ENCODE data around the gene PISD. TPM values are rescaled to one million over a fixed set of nuclear protein-coding genes. Genes with fewer than 3 reads are reported as not detected.
"Not testable (repeated sequence)": the region's sequence is repeated elsewhere in the genome, so short reads cannot be mapped to it uniquely, and the experiment has no call there.

PISD gene
- 68.0 TPM for total RNA-seq

DNA sequence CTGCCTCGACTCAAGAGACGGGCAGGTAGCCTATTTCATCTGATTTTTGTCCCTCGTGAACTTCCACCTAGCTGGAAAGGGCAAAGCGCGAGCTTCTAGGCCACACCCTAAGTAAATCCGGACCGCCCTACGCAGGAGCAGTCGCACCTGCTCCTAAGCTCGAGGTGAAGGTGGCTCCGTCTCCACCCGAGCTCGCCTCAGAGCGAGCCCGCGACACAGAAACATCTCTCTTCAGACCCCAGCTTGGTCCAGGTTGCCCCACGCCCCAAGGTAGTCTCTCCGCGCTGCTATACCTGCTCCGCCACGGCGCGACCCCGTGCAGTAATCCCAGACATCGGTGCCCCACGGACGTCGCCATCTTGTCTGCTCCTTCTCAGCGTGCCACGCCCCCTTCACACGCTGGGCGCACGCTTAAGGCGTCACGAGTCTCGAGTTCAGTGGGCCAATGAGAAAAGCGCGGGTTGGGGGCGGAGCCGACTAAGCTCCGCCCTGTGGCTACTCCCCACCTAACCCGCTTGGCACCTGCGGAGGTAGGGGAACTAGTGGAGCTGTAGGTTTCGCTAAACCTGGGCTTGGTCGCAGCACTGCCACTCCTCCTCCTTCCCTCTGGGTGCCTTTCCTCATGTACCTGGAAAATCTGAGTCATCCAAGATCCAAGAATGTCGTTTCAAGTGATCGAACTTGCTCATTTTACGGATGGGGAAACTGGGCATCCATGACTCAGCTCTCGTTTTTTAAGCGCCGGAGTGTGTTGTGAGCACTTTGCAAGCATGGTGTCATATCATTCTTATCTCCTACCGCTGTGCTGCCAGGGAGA is at the start of gene PISD:
PISD (minus strand) TSS at position 365 of the 817 bp plus-strand sequence; CDS start at position 358, 7 bp downstream.
- peak; percentile 96 for DNase-seq (ENCODE audit: low spot score)

DNA sequence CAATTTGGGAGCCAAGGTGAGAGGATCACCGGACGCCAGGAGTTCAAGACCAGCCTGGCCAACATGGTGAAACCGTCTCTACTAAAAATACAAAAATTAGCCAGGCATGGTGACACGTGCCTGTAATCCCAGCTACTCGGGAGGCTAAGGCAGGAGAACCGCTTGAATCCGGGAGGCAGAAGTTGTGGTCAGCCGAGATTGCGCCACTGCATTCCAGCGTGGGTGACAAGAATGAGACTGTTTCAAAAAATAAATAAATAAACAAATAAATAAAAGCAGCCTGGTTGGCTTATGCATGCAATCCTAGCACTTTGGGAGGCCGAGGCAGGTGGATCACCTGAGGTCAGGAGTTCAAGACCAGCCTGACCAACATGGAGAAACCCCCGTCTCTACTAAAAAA is 49.2 kb upstream of the PISD start:
- not testable (repeated sequence) for DNase-seq (ENCODE audit: low spot score)

DNA sequence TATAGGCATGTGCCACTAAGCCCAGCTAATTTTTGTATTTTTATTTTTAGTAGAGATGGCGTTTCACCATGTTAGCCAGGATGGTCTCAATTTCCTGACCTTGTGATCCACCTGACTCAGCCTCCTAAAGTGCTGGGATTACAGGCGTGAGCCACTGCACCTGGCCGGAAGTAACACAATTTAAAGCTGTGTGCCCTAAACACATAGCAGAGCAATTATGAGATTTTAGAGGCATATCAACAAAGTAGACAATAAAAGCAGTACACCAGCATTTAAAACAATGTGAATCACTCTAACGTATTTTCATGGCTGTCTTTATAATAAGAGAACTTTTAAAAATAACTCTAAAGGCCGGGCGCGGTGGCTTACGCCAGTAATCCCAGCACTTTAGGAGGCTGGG is 45.5 kb upstream of the PISD start:
- DNase-seq (ENCODE audit: low spot score): no peak

GRCh38 chr22:31695423-31695822 is 33.4 kb upstream of the PISD start:
- no peak for DNase-seq (ENCODE audit: low spot score)

DNA sequence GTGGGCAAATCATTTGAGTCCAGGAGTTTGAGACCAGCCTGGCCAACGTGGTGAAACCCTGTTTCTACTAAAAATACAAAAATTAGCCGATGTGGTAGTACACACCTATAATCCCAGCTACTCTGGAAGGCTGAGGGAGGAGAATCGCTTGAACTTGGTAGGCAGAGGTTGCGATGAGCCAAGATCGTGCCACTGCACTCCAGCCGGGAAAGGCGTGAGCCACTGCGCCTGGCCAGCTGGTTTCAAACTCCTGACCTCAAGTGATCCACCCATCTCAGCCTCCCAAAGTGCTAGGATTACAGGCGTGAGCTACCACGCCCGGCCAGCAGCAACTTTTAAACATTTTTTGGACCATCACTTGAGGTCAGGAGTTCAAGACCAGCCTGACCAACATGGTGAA is 32.0 kb upstream of the PISD start:
- not testable (repeated sequence) for DNase-seq (ENCODE audit: low spot score)

DNA sequence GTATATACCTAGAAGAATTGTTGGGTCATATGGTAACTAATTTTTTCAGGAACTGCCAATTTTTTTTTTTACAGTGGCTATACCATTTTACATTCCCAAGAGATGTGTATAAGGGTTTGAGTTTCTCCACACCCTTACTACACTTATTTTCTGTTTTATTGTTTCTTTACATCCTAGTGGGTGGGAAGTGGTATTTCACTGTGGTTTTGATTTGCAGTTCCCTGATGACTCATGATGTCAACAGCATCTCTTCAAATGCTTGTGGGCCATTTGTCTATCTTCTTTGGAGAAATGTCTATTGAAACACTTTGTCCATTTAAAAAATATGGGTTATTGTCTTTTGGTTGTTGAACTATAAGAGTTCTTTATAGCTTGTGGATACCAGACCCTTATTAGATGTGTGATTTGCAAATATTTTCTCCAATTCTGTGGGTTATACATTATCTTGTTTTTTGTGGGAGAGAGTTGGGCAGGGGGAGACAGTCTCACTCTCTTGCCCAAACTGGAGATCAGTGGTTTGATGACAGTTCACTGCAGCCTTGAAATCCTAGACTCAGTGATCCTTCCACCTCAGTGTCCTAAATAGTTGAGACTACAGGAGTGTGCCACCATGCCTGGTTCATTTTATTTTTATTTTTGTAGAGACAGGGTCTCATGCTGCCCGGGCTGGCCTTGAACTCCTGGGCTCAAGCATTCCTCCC is 30.3 kb upstream of the PISD start:
- DNase-seq (ENCODE audit: low spot score): no peak

DNA sequence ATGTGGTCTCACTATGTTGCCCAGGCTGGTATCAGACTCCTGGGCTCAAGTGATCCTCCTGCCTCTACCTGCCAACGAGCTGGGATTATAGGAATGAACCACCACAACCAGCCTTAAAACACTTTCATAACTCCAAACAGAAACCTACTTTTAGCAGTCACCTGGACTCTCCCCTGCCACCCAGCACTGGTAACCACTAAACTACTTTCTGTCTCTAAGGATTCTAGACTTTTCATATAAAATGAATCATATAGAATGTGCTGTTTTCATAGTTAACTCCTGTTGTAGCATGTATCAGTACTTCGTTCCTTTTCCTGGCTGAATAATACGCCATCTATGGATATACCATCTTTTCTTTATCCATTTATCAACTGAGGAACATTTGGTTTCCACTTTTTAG is 29.4 kb upstream of the PISD start:
- DNase-seq (ENCODE audit: low spot score): no peak

- DNase-seq (ENCODE audit: low spot score): no peak
Measured at GRCh38 chr22:31683181-31684105, 21.4 kb upstream of the PISD start.

GRCh38 chr22:31682751-31683150 is 20.7 kb upstream of the PISD start:
- DNase-seq (ENCODE audit: low spot score): no peak

- no peak for DNase-seq (ENCODE audit: low spot score)
Measured at GRCh38 chr22:31681349-31682345, 19.6 kb upstream of the PISD start.

DNA sequence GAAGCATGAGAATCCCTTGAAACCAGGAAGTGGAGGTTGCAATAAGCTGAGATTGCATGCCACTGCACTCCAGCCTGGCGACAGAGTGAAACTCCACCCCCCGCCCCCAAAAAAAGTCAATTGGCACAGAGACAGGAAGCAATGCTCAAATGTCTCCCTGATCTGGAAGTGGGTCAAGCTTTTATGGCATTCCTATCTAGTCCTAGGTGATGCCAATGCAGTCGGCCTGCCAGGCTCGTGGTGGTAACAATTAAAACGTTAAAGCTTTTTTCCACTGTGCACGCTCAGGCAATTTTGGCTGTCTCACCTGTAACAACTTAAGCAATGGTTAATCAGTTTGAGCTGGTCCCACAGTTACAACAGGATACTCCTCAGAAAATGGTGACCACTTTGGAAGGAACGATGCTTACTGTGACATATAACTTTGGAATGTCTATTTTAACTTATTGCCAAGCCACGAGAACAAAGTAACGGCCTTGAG is 18.9 kb upstream of the PISD start:
- no peak for DNase-seq (ENCODE audit: low spot score)

DNA sequence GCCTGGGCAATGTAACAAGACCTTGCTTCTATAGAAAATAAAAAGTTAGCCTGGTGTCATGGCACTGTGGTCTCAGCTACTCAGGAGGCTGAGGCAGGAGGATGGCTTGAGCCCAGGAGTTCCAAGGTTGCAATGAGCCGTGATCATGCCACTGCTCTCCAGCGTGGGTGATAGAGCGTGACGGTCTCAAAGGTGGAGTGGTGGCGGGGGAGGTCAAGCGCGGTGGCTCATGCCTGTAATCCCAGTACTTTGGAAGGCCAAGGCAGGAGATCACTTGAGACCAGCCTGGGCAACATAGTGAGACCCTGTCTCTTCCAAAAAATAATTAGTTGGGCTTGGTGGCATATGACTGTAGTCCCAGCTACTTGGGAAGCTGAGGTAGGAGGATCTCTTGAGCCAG is 16.7 kb upstream of the PISD start:
- no peak for DNase-seq (ENCODE audit: low spot score)

DNA sequence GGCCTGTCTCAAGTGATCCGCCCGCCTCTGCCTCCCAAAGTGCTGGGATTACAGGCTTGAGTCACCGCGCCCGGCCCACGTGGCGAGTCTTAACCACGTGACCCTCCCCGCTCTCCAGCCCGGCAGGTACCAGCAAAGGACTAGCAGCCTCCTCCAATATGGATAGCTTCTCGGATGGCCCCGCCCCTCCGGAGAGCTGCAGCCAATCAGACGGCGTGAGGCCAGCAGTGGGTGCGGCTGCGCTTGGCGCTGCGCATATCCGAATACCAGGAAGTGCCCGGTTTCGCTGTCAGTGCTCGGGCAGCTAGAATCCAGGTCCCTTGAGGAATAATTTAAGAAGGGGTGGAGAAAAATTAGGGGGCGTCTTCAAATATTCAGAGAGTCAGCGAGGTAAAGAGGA is 14.7 kb upstream of the PISD start:
- DNase-seq (ENCODE audit: low spot score): peak; percentile 96

DNA sequence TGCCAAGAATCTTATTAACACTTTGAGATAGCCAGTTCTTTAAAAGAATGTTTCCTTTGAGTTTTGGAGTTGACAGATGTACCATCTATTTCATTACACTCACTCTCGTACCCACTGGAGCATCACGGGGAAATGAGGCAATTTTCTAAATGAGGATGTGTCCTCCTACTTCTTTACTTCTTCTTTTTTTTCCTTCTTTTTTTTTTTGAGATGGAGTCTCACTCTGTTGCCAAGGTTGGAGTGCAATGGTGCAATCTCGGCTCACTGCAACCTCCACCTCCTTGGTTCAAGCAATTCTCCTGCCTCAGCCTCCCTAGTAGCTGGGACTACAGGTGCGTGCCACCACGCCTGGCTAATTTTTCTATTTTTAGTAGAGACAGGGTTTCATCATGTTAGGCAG is 12.2 kb upstream of the PISD start:
- DNase-seq (ENCODE audit: low spot score): not testable (repeated sequence)

DNA sequence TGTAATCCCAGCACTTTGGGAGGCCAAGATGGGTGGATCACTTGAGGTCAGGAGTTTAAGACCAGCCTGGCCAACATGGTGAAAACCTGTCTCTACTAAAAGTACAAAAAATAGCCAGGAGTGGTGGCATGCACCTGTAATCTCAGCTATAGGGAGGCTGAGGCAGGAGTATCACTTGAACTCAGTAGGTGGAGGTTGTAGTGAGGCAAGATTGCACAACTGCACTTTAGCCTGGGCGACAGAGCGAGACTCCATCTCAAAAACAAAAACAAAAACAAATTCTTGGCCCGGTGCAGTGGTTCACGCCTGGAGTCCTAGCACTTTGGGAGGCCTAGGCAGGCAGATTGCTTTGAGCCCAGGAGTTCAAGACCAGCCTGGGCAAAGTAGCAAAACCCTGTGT is 6.8 kb upstream of the PISD start:
- DNase-seq (ENCODE audit: low spot score): not testable (repeated sequence)

DNA sequence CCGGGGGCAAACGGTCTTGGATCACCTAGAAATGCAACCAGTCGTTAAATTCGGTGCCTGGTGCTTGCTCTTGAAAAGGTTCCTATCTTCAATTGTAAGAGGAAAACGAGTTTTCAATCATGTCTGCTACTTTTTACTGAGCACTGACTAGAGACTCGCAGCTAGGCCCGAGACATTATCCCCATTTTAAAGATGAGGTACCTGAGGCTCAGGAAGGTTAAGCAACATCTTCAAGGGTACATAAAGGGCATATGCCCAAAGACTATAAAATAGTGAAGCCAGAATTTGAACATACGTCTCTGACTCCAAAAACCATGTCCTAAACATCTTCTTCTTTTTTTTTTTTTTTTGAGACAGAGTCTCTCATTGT is 638 bp upstream of the PISD start:
- DNase-seq (ENCODE audit: low spot score): no peak

GRCh38 chr22:31660860-31661341 is 1.1 kb downstream of the PISD start:
- DNase-seq (ENCODE audit: low spot score): not testable (repeated sequence)

GRCh38 chr22:31659246-31659645 is 2.8 kb downstream of the PISD start:
- no peak for DNase-seq (ENCODE audit: low spot score)

GRCh38 chr22:31654408-31654807 is 7.6 kb downstream of the PISD start:
- no peak for DNase-seq (ENCODE audit: low spot score)

DNA sequence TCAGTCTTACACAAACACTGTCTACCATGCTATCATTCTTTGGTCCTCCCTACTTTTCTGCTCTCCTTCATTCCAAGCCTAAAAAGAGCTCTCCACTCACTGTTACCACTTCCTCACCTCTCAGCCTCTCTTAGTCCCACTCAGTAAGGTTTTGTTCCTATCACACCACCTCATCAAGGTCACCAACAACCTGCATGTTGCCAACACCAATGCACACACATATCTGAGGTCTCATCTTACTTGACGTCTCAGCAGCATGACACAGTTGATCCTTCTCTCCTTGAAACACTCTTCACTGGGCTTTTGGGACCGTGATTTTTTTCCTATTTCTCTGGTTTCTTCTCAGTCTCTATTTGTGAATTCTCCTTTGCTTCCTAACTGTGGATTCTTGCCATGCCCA is 8.1 kb downstream of the PISD start:
- no peak for DNase-seq (ENCODE audit: low spot score)
